Measurements from ENCODE around the gene WRNIP1.

Gene WRNIP1

GRCh38 chr6:2827142-2827541 lies 61.9 kb downstream of the WRNIP1 start:
- H3K4me3 ChIP-seq (replicated peaks; ENCODE audit: low read depth, low read length), result no peak overlapping the region
- TF ChIP-seq CTCF (IDR thresholded peaks at IDR 0.05; ENCODE audit: low read depth, low read length, missing control alignments), result no peak
- no peak for DNase-seq (ENCODE audit: extremely low read depth, low read depth)

- H3K4me3 ChIP-seq (replicated peaks; ENCODE audit: low read depth, low read length), result no peak overlapping the region
- no peak for DNase-seq (ENCODE audit: extremely low read depth, low read depth)
- no peak for TF ChIP-seq CTCF (IDR thresholded peaks at IDR 0.05; ENCODE audit: low read depth, low read length, missing control alignments)
These were observed 63.4 kb downstream of the WRNIP1 start for GRCh38 chr6:2828629-2829028.

- no peak for TF ChIP-seq CTCF (IDR thresholded peaks at IDR 0.05; ENCODE audit: low read depth, low read length, missing control alignments)
These were observed 64.1 kb downstream of the WRNIP1 start for GRCh38 chr6:2829253-2829652.

GRCh38 chr6:2830183-2830582 lies 65.0 kb downstream of the WRNIP1 start:
- no peak for TF ChIP-seq CTCF (IDR thresholded peaks at IDR 0.05; ENCODE audit: low read depth, low read length, missing control alignments)

More at GRCh38 chr6:2829253-2829652, 64.1 kb downstream of the WRNIP1 start:
- DNase-seq (ENCODE audit: extremely low read depth, low read depth), result no peak
- no peak overlapping the region for H3K4me3 ChIP-seq (replicated peaks; ENCODE audit: low read depth, low read length)

GRCh38 chr6:2831392-2831791 lies 66.2 kb downstream of the WRNIP1 start:
- TF ChIP-seq CTCF (IDR thresholded peaks at IDR 0.05; ENCODE audit: low read depth, low read length, missing control alignments), result no peak
- H3K4me3 ChIP-seq (replicated peaks; ENCODE audit: low read depth, low read length), result no peak overlapping the region

More at GRCh38 chr6:2830183-2830582, 65.0 kb downstream of the WRNIP1 start:
- no peak for DNase-seq (ENCODE audit: extremely low read depth, low read depth)
- H3K4me3 ChIP-seq (replicated peaks; ENCODE audit: low read depth, low read length), result no peak overlapping the region

GRCh38 chr6:2834262-2834661 lies 69.1 kb downstream of the WRNIP1 start:
- no peak for TF ChIP-seq CTCF (IDR thresholded peaks at IDR 0.05; ENCODE audit: low read depth, low read length, missing control alignments)
- no peak overlapping the region for H3K4me3 ChIP-seq (replicated peaks; ENCODE audit: low read depth, low read length)
- no peak for DNase-seq (ENCODE audit: extremely low read depth, low read depth)

More at GRCh38 chr6:2831392-2831791, 66.2 kb downstream of the WRNIP1 start:
- DNase-seq (ENCODE audit: extremely low read depth, low read depth), result no peak
